TTC549 (cell line): ENCODE results near the gene SMIM1.

ENCODE experiments used
- FAIRE-seq: peaks from 2 replicates; lab custom pipeline; 2012; peaks lifted over from hg19 to GRCh38; lab: Jason Lieb, UNC

Gene SMIM1

GRCh38 chr1:3777078-3777547, 4.6 kb downstream of the SMIM1 start:
- no peak for FAIRE-seq

- no peak for FAIRE-seq
These were observed 5.4 kb downstream of the SMIM1 start for GRCh38 chr1:3777647-3778589.

- no peak for FAIRE-seq
These were observed 6.2 kb downstream of the SMIM1 start for GRCh38 chr1:3778590-3779264.

DNA sequence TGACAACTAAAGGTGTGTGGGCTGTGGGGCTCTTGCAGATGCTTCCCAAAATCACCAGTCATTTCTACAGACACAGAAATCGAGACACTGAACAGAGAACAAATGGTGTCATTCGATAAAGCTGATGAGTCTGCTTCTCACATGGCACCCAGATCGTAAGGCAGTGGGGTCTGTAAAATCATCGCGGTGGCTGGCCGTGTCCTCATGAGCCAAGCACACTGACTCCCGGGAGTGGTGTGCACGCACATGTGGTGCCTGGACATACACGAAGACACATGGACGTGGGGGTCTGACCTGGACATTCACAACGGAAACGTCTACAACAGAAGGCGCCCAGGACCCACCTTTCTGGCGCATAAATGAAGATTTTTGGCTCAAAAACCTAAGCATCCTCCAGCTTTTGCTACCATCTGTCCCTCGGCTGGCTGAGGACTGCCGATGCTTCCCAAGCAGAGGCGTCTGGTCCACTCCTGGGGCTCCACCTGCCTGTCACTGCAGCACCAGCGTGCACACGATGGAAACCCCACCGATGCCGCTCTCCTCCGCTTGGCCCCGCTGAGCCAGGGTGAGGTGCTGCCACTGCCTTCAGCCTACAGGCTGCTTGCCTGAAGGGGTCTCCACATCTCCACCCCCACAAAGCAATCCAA, 6.8 kb downstream of the SMIM1 start:
- FAIRE-seq = no peak

DNA sequence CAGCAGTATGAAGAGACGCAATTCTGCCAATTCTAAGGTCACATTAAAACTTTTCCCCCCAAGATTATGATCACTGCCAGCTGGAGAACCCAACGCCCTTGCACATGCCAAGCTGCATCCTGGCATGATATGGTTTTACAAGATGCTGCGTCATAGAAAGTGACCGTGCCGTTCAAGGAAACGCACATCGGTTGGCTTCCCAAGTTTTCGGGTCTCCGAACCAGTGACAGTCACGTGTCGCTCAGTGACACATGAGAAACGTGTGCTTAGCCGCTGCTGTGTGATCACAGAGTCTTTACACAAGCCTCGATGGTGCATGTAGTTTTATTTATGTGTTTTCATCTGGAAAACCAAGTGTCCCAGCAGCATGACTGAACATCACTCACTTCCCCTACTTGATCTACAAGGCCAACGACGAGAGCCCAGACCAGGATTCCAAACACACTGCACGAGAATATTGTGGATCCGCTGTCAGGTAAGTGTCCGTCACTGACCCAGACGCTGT, 7.4 kb downstream of the SMIM1 start:
- no peak for FAIRE-seq

DNA sequence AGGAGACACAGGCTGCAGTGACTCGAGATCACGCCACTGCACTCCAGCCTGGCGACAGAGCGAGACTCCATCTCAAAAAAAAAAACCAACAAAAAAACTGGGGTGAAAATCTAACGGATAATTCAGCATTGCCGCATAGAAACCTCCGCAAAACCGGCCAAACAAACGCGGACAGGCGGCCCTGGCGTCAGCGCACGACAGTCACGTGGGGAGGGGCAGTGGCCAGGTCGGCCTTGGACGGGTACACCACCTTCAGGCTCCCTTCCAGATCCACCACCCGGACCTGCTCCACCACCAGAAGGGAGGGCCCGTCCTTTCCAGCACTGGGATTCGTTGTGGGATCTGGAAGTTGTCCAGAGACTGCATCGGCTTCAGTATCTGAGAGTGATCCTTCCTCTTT, 8.4 kb downstream of the SMIM1 start:
- no peak for FAIRE-seq

- FAIRE-seq = no peak
These were observed 11.3 kb downstream of the SMIM1 start for GRCh38 chr1:3783651-3784474.

- FAIRE-seq = no peak
These were observed 12.5 kb downstream of the SMIM1 start for GRCh38 chr1:3785045-3785444.

GRCh38 chr1:3785456-3786157, 13.1 kb downstream of the SMIM1 start:
- no peak for FAIRE-seq

DNA sequence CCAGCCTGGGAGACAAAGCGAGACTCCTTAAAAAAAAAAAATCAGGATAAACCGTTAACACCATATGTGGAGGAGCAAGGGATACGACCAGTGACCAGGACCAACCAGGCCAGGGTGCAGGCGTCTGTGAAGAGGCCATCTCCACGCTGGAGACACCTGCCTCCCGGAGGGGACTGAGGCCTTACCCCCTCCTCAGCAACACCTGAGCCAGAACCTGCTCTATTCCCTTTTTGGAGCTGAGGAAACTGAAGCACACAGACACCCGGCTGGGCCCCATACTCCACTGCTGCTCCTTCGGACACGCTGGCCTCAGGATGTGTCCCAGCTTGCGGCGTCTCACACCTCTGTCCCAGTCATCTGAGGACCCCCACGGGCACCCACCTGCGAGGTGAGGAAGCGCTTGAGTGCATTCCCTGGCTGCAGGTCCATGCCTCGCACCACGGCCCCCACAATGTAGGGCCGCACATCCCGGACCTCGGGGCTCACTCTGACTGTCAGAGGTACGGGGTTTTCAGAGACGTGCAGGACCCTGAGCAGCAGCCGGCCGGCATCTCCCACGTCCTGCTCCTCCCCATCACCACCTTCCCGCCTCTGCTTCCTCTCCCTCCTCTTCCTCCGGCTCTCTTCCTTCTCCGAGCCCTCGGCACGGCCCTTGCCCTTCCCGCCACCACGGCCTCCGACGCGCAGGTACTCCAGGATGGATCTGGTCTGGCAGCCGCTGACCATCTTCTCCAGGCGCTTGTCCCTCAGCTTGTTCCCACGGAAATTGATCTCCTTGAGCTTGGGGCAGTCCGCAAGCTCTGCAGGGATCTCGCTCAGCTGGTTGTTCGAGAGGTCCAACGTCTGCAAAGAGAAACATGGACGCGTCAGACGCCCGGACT, 14.2 kb downstream of the SMIM1 start:
- FAIRE-seq = no peak

DNA sequence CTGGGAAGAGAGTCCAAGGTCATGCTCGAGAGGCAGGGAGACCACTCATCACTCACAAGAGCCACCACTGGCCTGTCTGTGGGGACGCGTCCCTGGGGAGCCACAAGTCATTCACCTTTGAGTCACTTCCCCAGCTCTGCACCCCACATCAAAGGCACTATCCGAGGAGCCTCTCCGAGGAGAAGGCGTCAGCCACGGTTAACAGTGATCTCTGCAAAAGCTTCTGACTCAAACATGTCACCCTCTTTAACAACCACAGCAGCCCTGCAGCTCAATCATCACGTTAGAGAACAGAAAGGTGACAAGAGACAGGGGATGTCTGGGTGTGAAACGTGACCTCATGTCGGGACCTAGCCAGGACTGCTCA, 14.8 kb downstream of the SMIM1 start:
- FAIRE-seq = no peak

GRCh38 chr1:3787745-3788605, 15.4 kb downstream of the SMIM1 start:
- no peak for FAIRE-seq

GRCh38 chr1:3788756-3789420, 16.3 kb downstream of the SMIM1 start:
- no peak for FAIRE-seq

DNA sequence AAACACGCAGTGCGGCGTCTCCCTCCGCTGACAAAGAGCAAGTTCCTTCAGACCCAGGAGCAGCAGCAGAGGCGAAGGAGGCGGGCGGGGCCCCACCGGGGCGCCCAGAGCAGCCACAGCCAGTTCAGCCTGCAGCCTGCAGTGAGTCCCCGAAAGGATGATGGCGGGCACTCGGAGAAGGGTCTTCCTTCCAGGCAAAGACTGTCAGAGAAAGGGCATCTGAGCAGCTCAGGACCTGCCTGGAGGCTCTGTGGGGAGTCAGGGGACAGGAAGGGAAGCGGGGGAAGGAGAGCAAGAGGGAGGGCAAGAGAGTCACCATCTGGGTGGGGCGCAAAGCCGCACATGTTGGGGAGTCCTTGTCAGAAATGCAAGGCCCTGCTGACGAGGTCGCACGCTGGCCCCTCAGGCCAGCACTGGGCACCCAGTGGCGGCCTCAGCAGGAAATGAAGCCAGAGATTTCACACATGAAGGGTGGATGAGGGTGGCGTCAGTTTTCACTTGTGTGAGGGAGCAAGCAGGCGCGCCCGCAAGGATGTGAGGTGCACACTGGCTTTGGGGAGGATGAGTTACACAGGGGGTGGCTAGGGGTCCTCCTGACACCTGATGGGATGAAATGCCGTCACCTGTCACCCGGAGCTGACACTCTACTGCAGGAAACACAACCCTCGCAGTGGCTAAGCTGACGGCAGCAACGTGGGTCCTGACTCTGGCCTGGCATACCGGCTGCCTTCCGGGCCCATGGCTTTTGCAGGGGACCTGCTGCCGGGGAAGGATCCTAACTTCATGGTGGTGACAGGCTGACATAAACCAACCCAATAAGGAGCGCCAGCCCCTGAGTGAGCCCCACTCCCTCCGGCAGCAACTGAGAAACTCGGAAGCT, 17.1 kb downstream of the SMIM1 start:
- no peak for FAIRE-seq

DNA sequence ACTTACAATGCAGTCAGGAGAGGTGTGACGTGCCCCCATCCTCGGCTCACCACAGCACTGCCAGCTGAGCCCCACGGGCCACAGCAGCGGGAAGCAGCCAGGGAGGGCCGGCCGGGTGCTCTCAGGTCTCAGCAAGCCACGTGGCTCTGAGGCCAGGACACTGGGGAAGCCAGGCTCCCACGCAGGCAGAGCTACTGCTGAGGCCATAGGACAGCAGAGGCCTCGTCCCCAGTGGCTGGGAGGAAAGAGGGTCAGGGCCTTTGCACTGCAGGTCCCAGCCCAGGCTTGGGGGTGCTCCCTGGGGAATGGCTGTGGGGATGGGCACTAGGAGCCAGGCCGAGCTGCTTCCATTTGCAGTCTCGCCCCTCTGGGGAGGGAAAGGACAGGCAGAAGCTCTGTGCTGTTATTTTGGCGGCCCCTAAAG, 18.0 kb downstream of the SMIM1 start:
- no peak for FAIRE-seq

DNA sequence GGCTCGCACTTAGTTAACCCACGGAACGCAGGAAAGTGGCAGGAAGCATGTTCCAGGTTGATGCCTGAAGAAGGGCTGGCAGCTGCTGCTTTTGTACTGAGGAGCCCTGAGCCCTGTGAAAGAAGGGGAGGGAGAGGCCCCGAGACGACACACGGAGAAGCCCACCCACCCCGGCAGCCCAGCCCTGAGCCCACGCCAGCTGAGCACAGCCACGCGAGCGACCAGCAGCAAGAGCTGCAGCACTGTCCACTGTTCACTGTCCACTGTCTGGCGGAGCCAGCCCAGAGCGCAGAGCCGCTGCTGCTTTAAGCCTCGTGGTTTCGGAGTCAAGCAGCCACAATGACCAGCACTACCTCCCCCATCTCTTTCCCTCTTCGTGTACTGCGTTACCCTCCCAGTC, 18.4 kb downstream of the SMIM1 start:
- FAIRE-seq = no peak

DNA sequence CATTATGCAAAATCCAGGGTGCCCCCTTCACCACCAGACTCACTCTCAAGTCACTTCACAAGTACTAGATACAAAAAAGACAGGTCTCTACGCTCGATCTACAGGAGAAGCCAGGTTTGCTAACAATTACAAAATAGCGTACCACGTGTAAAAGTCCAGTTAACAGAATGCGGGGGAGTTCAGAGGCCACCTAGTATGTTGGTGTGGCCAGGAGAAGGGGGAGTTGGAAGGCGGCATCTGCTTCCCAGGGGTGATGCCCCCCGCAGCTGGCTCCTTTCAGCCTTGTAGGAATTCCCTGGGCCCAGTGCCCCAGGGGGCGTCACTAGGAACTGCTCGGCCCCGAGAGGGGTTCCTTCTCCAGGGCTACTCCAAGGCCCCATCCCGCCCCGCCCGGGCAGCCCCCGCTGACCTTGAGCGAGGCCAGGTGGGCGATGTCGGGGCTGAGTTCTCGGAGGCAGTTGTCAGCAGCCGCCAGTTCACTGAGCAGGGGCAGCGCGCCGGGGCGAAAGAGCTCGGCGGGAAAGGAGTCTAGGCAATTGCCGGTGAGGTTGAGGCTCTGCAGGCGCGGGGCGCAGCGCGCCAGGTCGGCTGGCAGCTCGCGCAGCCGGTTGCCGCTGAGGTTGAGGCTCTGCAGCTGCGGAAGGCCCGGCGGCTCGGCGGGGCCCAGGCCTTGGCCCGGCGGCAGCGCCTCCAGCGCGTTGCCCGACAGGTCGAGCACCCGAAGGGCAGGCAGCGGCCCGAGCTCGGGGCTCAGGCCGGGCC, 23.1 kb downstream of the SMIM1 start:
- no peak for FAIRE-seq
